Panc1 (cell line): Measurements from ENCODE around the gene DIDO1. TPM values are rescaled to one million over a fixed set of nuclear protein-coding genes. Genes with fewer than 3 reads are reported as not detected.

Experiments
- ATAC-seq: fragments of 200-7000 bp; cut with Tn5 transposase; 2 replicates; pipeline ENCODE4 v1.9.1; 2020; ENCODE audit warnings: mild to moderate bottlenecking, moderate library complexity
- BruUV-seq: library from RNA; stranded (reverse); fragments of 400-500 nt; replicated peaks from 2 replicates; lab custom pipeline; 2021; lab: Mats Ljungman, UMichigan
- CTCF ChIA-PET: fragments of 300-600 bp; sonication (Branson Sonifier 250); formaldehyde crosslinking; loops from one replicate; lab custom pipeline; 2022; ENCODE audit warnings: antibody characterized with exemption; lab: Charles Lee
- POLR2A ChIA-PET: fragments of 300-600 bp; sonication (Branson Sonifier 250); formaldehyde crosslinking; loops from one replicate; lab custom pipeline; 2022; ENCODE audit warnings: antibody characterized with exemption; lab: Charles Lee
- DNase-seq: peaks from one replicate; pipeline ENCODE4 v3.0.0-alpha.2; 2010; ENCODE audit warnings: low read depth, low spot score
- H3K27ac ChIP-seq: 2 replicates; pipeline ENCODE4 v1.5.1; 2011; ENCODE audit warnings: mild to moderate bottlenecking, low read length, inconsistent platforms
- H3K27me3 ChIP-seq: fragments of 200-500 bp; sonication (Bioruptor generic); 2 replicates; pipeline ENCODE4 v1.6.0; 2014; ENCODE audit warnings: low read length, inconsistent platforms; ENCODE audit not compliant: control insufficient read depth, insufficient read depth
- H3K36me3 ChIP-seq: fragments of 200-500 bp; sonication (Bioruptor generic); 2 replicates; pipeline ENCODE4 v1.5.1; 2014; ENCODE audit warnings: inconsistent platforms, mild to moderate bottlenecking, low read length, moderate library complexity; ENCODE audit not compliant: control insufficient read depth, insufficient read depth
- H3K4me1 ChIP-seq: 2 replicates; pipeline ENCODE4 v1.5.1; 2011; ENCODE audit warnings: inconsistent platforms, mild to moderate bottlenecking, low read length, moderate library complexity; ENCODE audit not compliant: control insufficient read depth, insufficient read depth
- H3K4me3 ChIP-seq, 2 experiments: 2 replicates each; pipeline ENCODE4 v1.5.1; 2011 to 2012; ENCODE audit warnings: low read depth in 2 of 2, low read length in 2 of 2, mild to moderate bottlenecking in 2 of 2, inconsistent platforms in 1 of 2, moderate library complexity in 1 of 2
- H3K9me3 ChIP-seq: fragments of 200-500 bp; sonication (Bioruptor generic); 2 replicates; pipeline ENCODE4 v1.5.1; 2014; ENCODE audit warnings: low read depth, mild to moderate bottlenecking, inconsistent platforms, low read length, moderate library complexity; ENCODE audit not compliant: control insufficient read depth, insufficient read depth
- POLR2AphosphoS5 ChIP-seq: IDR thresholded peaks from 2 replicates; pipeline ENCODE4 v1.6.1; 2012; ENCODE audit warnings: mild to moderate bottlenecking, low read depth, low read length, moderate library complexity
- SIN3A ChIP-seq: IDR thresholded peaks from 2 replicates; pipeline ENCODE4 v1.6.1; 2012; ENCODE audit warnings: low read depth, mild to moderate bottlenecking, low read length, moderate library complexity, borderline replicate concordance; ENCODE audit not compliant: insufficient read depth
- TCF7L2 ChIP-seq: IDR thresholded peaks from 2 replicates; pipeline ENCODE4 v1.6.1; 2011; ENCODE audit warnings: mild to moderate bottlenecking, low read depth, low read length, inconsistent platforms
- in situ Hi-C: cut with HindIII; loops from 2 replicates; pipeline ENCODE4 v1.10.0; 2016; ENCODE audit warnings: low sequenced_read_pairs, low pct_unique_long_range_greater_than_20kb
- intact Hi-C: fragments of 100-400 bp; cut with micrococcal nuclease; formaldehyde crosslinking; loops from one replicate; pipeline ENCODE4 v1.10.0; 2022; ENCODE audit not compliant: unreplicated experiment
- total RNA-seq: library from RNA; stranded (reverse); gene quantifications from one replicate; pipeline ENCODE4 v1.2.1, GENCODE V29; 2021; ENCODE audit not compliant: unreplicated experiment
- TF ChIP-seq, protein P1 (sequence below): fragments of 450-650 bp; IDR thresholded peaks from 2 replicates; pipeline ENCODE4 v1.5.1; 2017; ENCODE audit warnings: mild to moderate bottlenecking
- TF ChIP-seq, protein P2 (sequence below), 2 experiments: IDR thresholded peaks; 2 replicates each; pipeline ENCODE4 v1.6.1; 2011 to 2012; ENCODE audit warnings: low read depth in 2 of 2, control low read depth in 1 of 2, low read length in 1 of 2, mild to moderate bottlenecking in 1 of 2, moderate library complexity in 1 of 2; ENCODE audit not compliant: insufficient read depth in 1 of 2

DIDO1 gene
- total RNA-seq, 1 experiment from 2014 or later = 57.3 TPM

DNA sequence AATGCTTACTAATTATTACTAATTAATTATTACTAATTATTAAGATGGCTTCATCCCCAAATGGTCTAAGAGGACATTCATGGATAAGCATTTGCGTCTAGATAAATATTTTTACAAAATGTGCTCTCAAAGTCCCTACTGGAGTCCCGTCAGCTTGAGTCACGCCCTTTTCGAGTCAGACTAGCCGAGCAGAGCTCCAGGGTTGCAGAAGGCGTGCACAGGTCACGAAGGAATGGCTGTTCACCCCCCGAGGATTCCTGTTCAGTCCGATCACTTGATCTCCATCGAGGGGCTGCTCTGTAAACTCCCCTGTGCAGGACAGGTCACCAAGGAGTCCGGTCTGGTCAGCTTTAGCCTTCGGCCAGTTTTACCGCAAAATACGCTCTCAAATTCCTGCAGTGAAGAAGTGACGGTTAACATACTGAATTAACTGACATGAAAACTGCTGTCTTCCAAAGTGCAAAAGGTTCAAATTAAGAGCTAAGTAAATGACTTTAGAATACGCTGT is 84.5 kb downstream of the DIDO1 start:
- no peak for DNase-seq
- intact Hi-C loops (no loop called here), in situ Hi-C loops (no loop called here)
- no peaks in the 10 kb centered on the region for H3K9me3 ChIP-seq
- no peaks in the 10 kb centered on the region for H3K27me3 ChIP-seq
- no peak overlapping the region for H3K27ac ChIP-seq
- H3K36me3 ChIP-seq = peaks cover 3% of the 10 kb centered on the region; the same call in 1 of the 2 replicates
- H3K4me1 ChIP-seq = no peaks in the 10 kb centered on the region
- H3K4me3 ChIP-seq = no peak overlapping the region
- TF ChIP-seq, protein P1, sequence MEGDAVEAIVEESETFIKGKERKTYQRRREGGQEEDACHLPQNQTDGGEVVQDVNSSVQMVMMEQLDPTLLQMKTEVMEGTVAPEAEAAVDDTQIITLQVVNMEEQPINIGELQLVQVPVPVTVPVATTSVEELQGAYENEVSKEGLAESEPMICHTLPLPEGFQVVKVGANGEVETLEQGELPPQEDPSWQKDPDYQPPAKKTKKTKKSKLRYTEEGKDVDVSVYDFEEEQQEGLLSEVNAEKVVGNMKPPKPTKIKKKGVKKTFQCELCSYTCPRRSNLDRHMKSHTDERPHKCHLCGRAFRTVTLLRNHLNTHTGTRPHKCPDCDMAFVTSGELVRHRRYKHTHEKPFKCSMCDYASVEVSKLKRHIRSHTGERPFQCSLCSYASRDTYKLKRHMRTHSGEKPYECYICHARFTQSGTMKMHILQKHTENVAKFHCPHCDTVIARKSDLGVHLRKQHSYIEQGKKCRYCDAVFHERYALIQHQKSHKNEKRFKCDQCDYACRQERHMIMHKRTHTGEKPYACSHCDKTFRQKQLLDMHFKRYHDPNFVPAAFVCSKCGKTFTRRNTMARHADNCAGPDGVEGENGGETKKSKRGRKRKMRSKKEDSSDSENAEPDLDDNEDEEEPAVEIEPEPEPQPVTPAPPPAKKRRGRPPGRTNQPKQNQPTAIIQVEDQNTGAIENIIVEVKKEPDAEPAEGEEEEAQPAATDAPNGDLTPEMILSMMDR = no peak
- ChIA-PET CTCF (no interaction called here), POLR2A (no interaction called here)
- no TSS peak for BruUV-seq
- no peak for ATAC-seq

DNA sequence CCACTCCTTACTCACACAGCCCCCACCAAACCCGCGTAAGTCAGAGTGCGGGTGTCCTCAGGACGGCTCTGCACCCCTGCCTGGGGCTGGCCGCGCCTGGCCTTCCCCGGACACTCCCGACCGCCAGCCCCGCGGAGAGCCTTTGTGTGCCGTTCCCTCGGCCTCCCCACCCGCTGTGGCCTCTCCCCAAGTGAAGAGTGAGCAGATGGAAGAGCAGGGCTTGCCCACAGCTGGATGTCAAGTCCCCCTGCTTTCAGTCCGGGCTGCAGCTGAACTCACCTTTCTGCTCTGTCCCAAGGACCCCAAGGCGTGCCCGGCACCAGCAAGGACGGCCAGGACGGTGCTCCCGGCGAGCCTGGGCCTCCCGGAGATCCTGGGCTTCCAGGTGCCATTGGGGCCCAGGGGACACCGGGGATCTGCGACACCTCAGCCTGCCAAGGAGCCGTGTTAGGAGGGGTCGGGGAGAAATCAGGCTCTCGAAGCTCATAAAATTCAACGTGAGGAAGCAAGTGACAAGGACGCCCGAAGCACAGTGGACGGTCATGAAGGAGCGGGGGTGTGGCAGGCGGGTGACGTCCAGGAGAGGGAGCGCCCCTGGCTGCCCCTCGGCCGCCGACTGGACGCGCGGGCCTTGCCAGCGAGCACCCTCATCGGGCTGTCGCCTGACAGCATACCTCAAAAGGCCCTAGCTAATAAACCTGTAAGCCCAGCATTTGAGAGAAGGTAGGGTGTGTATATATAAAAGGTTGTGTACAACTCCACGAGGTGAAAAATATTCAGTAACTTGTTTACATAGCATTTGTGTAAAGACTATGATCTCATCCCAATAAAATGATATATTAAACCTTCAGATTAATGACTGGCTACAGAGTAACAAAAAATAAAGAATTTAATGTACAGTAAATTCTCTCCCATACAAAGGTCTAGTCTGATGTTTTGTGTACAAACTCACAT is 85.8 kb downstream of the DIDO1 start:
- Histone ChIP-seq H3K27me3 (no peaks in the 10 kb centered on the region), H3K36me3 (no peaks in the 10 kb centered on the region), H3K4me1 (no peaks in the 10 kb centered on the region), H3K4me3 (no peak overlapping the region), H3K27ac (no peak overlapping the region), H3K9me3 (no peaks in the 10 kb centered on the region)
- ChIA-PET POLR2A (no interaction called here), CTCF (no interaction called here)
- intact Hi-C loops = no loop called here
- no peak for DNase-seq
- ATAC-seq = no peak; the same call in 1 of the 2 replicates
- TF ChIP-seq, protein P1 = no peak
- TF ChIP-seq TCF7L2 = no peak
- TF ChIP-seq, protein P2, sequence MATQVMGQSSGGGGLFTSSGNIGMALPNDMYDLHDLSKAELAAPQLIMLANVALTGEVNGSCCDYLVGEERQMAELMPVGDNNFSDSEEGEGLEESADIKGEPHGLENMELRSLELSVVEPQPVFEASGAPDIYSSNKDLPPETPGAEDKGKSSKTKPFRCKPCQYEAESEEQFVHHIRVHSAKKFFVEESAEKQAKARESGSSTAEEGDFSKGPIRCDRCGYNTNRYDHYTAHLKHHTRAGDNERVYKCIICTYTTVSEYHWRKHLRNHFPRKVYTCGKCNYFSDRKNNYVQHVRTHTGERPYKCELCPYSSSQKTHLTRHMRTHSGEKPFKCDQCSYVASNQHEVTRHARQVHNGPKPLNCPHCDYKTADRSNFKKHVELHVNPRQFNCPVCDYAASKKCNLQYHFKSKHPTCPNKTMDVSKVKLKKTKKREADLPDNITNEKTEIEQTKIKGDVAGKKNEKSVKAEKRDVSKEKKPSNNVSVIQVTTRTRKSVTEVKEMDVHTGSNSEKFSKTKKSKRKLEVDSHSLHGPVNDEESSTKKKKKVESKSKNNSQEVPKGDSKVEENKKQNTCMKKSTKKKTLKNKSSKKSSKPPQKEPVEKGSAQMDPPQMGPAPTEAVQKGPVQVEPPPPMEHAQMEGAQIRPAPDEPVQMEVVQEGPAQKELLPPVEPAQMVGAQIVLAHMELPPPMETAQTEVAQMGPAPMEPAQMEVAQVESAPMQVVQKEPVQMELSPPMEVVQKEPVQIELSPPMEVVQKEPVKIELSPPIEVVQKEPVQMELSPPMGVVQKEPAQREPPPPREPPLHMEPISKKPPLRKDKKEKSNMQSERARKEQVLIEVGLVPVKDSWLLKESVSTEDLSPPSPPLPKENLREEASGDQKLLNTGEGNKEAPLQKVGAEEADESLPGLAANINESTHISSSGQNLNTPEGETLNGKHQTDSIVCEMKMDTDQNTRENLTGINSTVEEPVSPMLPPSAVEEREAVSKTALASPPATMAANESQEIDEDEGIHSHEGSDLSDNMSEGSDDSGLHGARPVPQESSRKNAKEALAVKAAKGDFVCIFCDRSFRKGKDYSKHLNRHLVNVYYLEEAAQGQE (IDR thresholded peaks at IDR 0.05; ENCODE audit: insufficient read depth in 1 of 2, low read depth in 2 of 2, low read length in 1 of 2) = no peak
- no peak for TF ChIP-seq POLR2AphosphoS5
- no peak for TF ChIP-seq SIN3A
- TSS peak; percentile 97 for BruUV-seq
- in situ Hi-C loops = no loop called here
